PC-3 (cell line): ENCODE results near the gene BTBD19. TPM values are rescaled to one million over a fixed set of nuclear protein-coding genes. Genes with fewer than 3 reads are reported as not detected.

Experiments
- ATAC-seq: fragments of 200-7000 bp; cut with Tn5 transposase; 2 replicates; pipeline ENCODE4 v1.9.1; 2020; ENCODE audit warnings: mild to moderate bottlenecking, moderate library complexity
- BruUV-seq: library from RNA; stranded (reverse); fragments of 400-500 nt; replicated peaks from 2 replicates; lab custom pipeline; 2021; lab: Mats Ljungman, UMichigan
- CTCF ChIA-PET: fragments of 300-600 bp; sonication (Branson Sonifier 250); formaldehyde crosslinking; loops from one replicate; lab custom pipeline; 2022; ENCODE audit warnings: antibody characterized with exemption; lab: Charles Lee
- POLR2A ChIA-PET: fragments of 300-600 bp; sonication (Branson Sonifier 250); formaldehyde crosslinking; loops from one replicate; lab custom pipeline; 2022; ENCODE audit warnings: antibody characterized with exemption; ENCODE audit not compliant: unreplicated experiment; lab: Charles Lee
- DNase-seq: peaks from one replicate; pipeline ENCODE4 v3.0.0-alpha.2; 2015
- H2AFZ ChIP-seq: fragments of 300-600 bp; sonication (generic); 2 replicates; pipeline ENCODE4 v1.6.0; 2016; ENCODE audit warnings: antibody characterized with exemption, low read length
- H3F3A ChIP-seq: fragments of 300-600 bp; sonication (generic); one replicate; pipeline ENCODE4 v1.6.0; 2017; ENCODE audit warnings: antibody characterized with exemption, low read length, control low read depth, mild to moderate bottlenecking; ENCODE audit not compliant: unreplicated experiment
- H3K27ac ChIP-seq: fragments of 300-600 bp; sonication (generic); 2 replicates; pipeline ENCODE4 v1.5.1; 2016; ENCODE audit warnings: mild to moderate bottlenecking, low read length
- H3K27me3 ChIP-seq: fragments of 300-600 bp; sonication (generic); 2 replicates; pipeline ENCODE4 v1.6.1; 2016; ENCODE audit warnings: low read length, mixed read lengths
- H3K36me3 ChIP-seq: fragments of 300-600 bp; sonication (generic); 2 replicates; pipeline ENCODE4 v1.6.1; 2016; ENCODE audit warnings: low read depth, mixed run types, low read length, mixed read lengths
- H3K4me1 ChIP-seq: fragments of 300-600 bp; sonication (generic); 2 replicates; pipeline ENCODE4 v1.5.1; 2016; ENCODE audit warnings: low read length; ENCODE audit not compliant: insufficient read depth
- H3K4me2 ChIP-seq: fragments of 300-600 bp; sonication (generic); 2 replicates; pipeline ENCODE4 v1.6.0; 2016; ENCODE audit warnings: low read length
- H3K4me3 ChIP-seq: fragments of 300-600 bp; sonication (generic); 2 replicates; pipeline ENCODE4 v1.5.1; 2016; ENCODE audit warnings: mild to moderate bottlenecking, low read length, mixed read lengths
- H3K79me2 ChIP-seq: fragments of 300-600 bp; sonication (generic); 2 replicates; pipeline ENCODE4 v1.6.1; 2017; ENCODE audit warnings: low read length, mixed read lengths
- H3K9ac ChIP-seq: fragments of 300-600 bp; sonication (generic); 2 replicates; pipeline ENCODE4 v1.6.0; 2016; ENCODE audit warnings: mild to moderate bottlenecking, low read length
- H3K9me2 ChIP-seq: fragments of 300-600 bp; sonication (generic); replicated peaks from 2 replicates; pipeline ENCODE4 v1.6.1; 2016; ENCODE audit warnings: mixed run types, low read length, mixed read lengths
- H3K9me3 ChIP-seq: fragments of 300-600 bp; sonication (generic); 2 replicates; pipeline ENCODE4 v1.6.1; 2016; ENCODE audit warnings: low read length, mixed read lengths
- H4K20me1 ChIP-seq: fragments of 300-600 bp; sonication (generic); 2 replicates; pipeline ENCODE4 v1.6.1; 2016; ENCODE audit warnings: low read length, mixed read lengths
- CTCF ChIP-seq: fragments of 300-600 bp; sonication (generic); conservative IDR thresholded peaks from 2 replicates; pipeline ENCODE4 v1.5.1; 2017; ENCODE audit warnings: antibody characterized with exemption, low read depth, mild to moderate bottlenecking, low read length
- EZH2 ChIP-seq: fragments of 300-600 bp; sonication (generic); IDR thresholded peaks from one replicate; pipeline ENCODE4 v1.6.1; 2017; ENCODE audit warnings: antibody characterized with exemption, mild to moderate bottlenecking, low read length; ENCODE audit not compliant: unreplicated experiment
- EZH2phosphoT487 ChIP-seq: fragments of 300-600 bp; sonication (generic); IDR thresholded peaks from 2 replicates; pipeline ENCODE4 v1.6.1; 2018; ENCODE audit warnings: mild to moderate bottlenecking, antibody characterized with exemption, low read length, borderline replicate concordance
- intact Hi-C: fragments of 100-400 bp; cut with micrococcal nuclease; formaldehyde crosslinking; loops from 2 replicates; pipeline ENCODE4 v1.9.0; 2023
- total RNA-seq: library from RNA; depleted of rRNA; stranded (reverse); fragments of >200 nt; gene quantifications from 2 replicates; pipeline ENCODE4 v1.2.3, GENCODE V29; 2014

The BTBD19 gene
- total RNA-seq, 1 experiment from 2014 or later: 0.58 TPM

- H3K9me3 ChIP-seq: no peaks in the 10 kb centered on the region
- H3K4me1 ChIP-seq: no peaks in the 10 kb centered on the region
- intact Hi-C loops: no loop called here
- H2AFZ ChIP-seq: no peak overlapping the region
- no peaks in the 10 kb centered on the region for H3K9me2 ChIP-seq
- DNase-seq (no peak), ATAC-seq (no peak)
- H3K27ac ChIP-seq: no peak overlapping the region
- no peaks in the 10 kb centered on the region for H4K20me1 ChIP-seq
- no peak overlapping the region for H3K4me3 ChIP-seq
- H3K4me2 ChIP-seq: no peak overlapping the region
- H3K79me2 ChIP-seq: no peaks in the 10 kb centered on the region
- no TSS peak for BruUV-seq
- ChIA-PET CTCF (no interaction called here), POLR2A (no interaction called here)
- no peak overlapping the region for H3K9ac ChIP-seq
- TF ChIP-seq EZH2 (no peak), EZH2phosphoT487 (no peak), CTCF (no peak)
- no peaks in the 10 kb centered on the region for H3K27me3 ChIP-seq
- no peaks in the 10 kb centered on the region for H3F3A ChIP-seq
- H3K36me3 ChIP-seq: no peaks in the 10 kb centered on the region; the same call in 1 of the 2 replicates
Observed at GRCh38 chr1:44847845-44848244, 39.5 kb downstream of the BTBD19 start.

- Histone ChIP-seq H3K27ac (no peak overlapping the region), H3K79me2 (no peaks in the 10 kb centered on the region), H3K36me3 (no peaks in the 10 kb centered on the region; the same call in 1 of the 2 replicates), H3K4me2 (no peak overlapping the region), H2AFZ (no peak overlapping the region), H4K20me1 (no peaks in the 10 kb centered on the region), H3F3A (no peaks in the 10 kb centered on the region), H3K9me3 (no peaks in the 10 kb centered on the region), H3K4me3 (no peak overlapping the region), H3K9ac (no peak overlapping the region), H3K9me2 (no peaks in the 10 kb centered on the region), H3K4me1 (no peaks in the 10 kb centered on the region), H3K27me3 (no peaks in the 10 kb centered on the region)
- ChIA-PET CTCF (no interaction called here), POLR2A (interaction anchor here (0.5 kb wide), 1 partner anchor 49 kb away, joined by 3 read pairs; no protein-coding TSS in a partner anchor)
- BruUV-seq: no TSS peak
- DNase-seq: no peak
- intact Hi-C loops: no loop called here
- peak; percentile 27; the same call in 1 of the 2 replicates for ATAC-seq
- no peak for TF ChIP-seq CTCF
- TF ChIP-seq EZH2: no peak
- no peak for TF ChIP-seq EZH2phosphoT487
Observed at GRCh38 chr1:44848456-44849181, 40.3 kb downstream of the BTBD19 start.

- Histone ChIP-seq H3F3A (no peaks in the 10 kb centered on the region), H3K4me1 (no peaks in the 10 kb centered on the region), H3K27me3 (no peaks in the 10 kb centered on the region), H3K9ac (no peak overlapping the region), H3K4me2 (no peak overlapping the region), H4K20me1 (no peaks in the 10 kb centered on the region), H3K79me2 (no peaks in the 10 kb centered on the region), H3K27ac (no peak overlapping the region), H3K9me2 (no peaks in the 10 kb centered on the region), H3K36me3 (no peaks in the 10 kb centered on the region; the same call in 1 of the 2 replicates), H3K4me3 (no peak overlapping the region), H2AFZ (no peak overlapping the region), H3K9me3 (no peaks in the 10 kb centered on the region)
- TF ChIP-seq EZH2 (no peak), EZH2phosphoT487 (no peak), CTCF (no peak)
- BruUV-seq: no TSS peak
- intact Hi-C loops: no loop called here
- POLR2A ChIA-PET: no interaction called here
- ATAC-seq: no peak
- CTCF ChIA-PET: no interaction called here
- DNase-seq: no peak
Observed at GRCh38 chr1:44849575-44850132, 41.3 kb downstream of the BTBD19 start.
